H1 (cell line): ENCODE data around the gene ADAMTS3. TPM values are rescaled to one million over a fixed set of nuclear protein-coding genes. Genes with fewer than 3 reads are reported as not detected.

ENCODE experiments used
- CEBPB ChIP-seq: IDR thresholded peaks from 2 replicates; pipeline ENCODE4 v1.6.1; 2012; ENCODE audit warnings: low read depth, low read length
- CHD1 ChIP-seq: IDR thresholded peaks from 2 replicates; pipeline ENCODE4 v1.6.1; 2012; ENCODE audit warnings: low read depth, low read length, improper control_type of control experiment
- CHD7 ChIP-seq: fragments of 300-600 bp; sonication (generic); IDR thresholded peaks from 2 replicates; pipeline ENCODE4 v1.7.1; 2012; ENCODE audit warnings: low read length, moderate library complexity, mild to moderate bottlenecking, inconsistent platforms; ENCODE audit not compliant: insufficient replicate concordance
- CREB1 ChIP-seq: IDR thresholded peaks from 2 replicates; pipeline ENCODE4 v1.6.1; 2012; ENCODE audit warnings: inconsistent platforms
- GABPA ChIP-seq: IDR thresholded peaks from 2 replicates; pipeline ENCODE4 v1.6.1; 2011; ENCODE audit warnings: mild to moderate bottlenecking, low read length, moderate library complexity, borderline replicate concordance; ENCODE audit not compliant: insufficient read depth
- HDAC2 ChIP-seq, 2 experiments: fragments of 300-600 bp in 1 of 2; sonication (generic) in 1 of 2; IDR thresholded peaks; 2 replicates each; pipeline ENCODE4 v1.6.1; 2011 to 2012; ENCODE audit warnings: low read depth in 2 of 2, low read length in 2 of 2, mild to moderate bottlenecking in 2 of 2, moderate library complexity in 2 of 2, borderline replicate concordance in 1 of 2, inconsistent platforms in 1 of 2
- JUN ChIP-seq: IDR thresholded peaks from 2 replicates; pipeline ENCODE4 v1.6.1; 2011; ENCODE audit warnings: low read depth, mild to moderate bottlenecking, improper control_type of control experiment, low read length
- KDM4A ChIP-seq: IDR thresholded peaks from one replicate; pipeline ENCODE4 v1.7.1; 2012; ENCODE audit warnings: low read depth, mild to moderate bottlenecking, moderate library complexity, low read length, inconsistent platforms; ENCODE audit not compliant: severe bottlenecking
- POLR2AphosphoS5 ChIP-seq: IDR thresholded peaks from 2 replicates; pipeline ENCODE4 v1.6.1; 2011; ENCODE audit warnings: low read depth, low read length
- SIRT6 ChIP-seq: IDR thresholded peaks from one replicate; pipeline ENCODE4 v1.7.1; 2012; ENCODE audit warnings: low read length, inconsistent platforms
- TAF7 ChIP-seq: optimal IDR thresholded peaks from 2 replicates; pipeline ENCODE3; 2011; ENCODE audit warnings: low read depth, mild to moderate bottlenecking, inconsistent platforms, low read length, moderate library complexity, borderline replicate concordance
- TBP ChIP-seq: IDR thresholded peaks from 2 replicates; pipeline ENCODE4 v1.6.1; 2011; ENCODE audit warnings: low read depth, low read length, improper control_type of control experiment
- polyA plus RNA-seq, 7 experiments: library from polyadenylated mRNA; depleted of rRNA in 3 of 7; stranded (reverse) in 5 of 7; unstranded in 2 of 7; fragments of >200 nt in 5 of 7; fragments of 200-250 nt in 2 of 7; gene quantifications; 1 replicate in 5 of 7; 2 replicates in 1 of 7; 4 replicates in 1 of 7; pipeline versions ENCODE4 v1.2.1 to v1.2.3, GENCODE V29; 2011 to 2013; ENCODE audit warnings: missing spikeins in 2 of 7, mixed read lengths in 2 of 7
- total RNA-seq: library from RNA; stranded (reverse); fragmentation: NEBNext Ultra II Directional; extraction: Animal tissue kit (Norgen Biotek cat#: 25700); gene quantifications from 2 replicates; pipeline ENCODE4 v1.2.1, GENCODE V29; 2021

ADAMTS3 gene
- total and polyA plus RNA-seq, 2 of the 8 experiments (the other 6 are each of a cell fraction or from before 2014, with no cell fraction given), result 1.3 to 3.4 TPM

- TF ChIP-seq CHD7 (no peak), TAF7 (no peak), HDAC2 (IDR thresholded peaks at IDR 0.05; ENCODE audit: borderline replicate concordance in 1 of 2, low read depth in 2 of 2, low read length in 2 of 2) (no peak), JUN (no peak), CHD1 (no peak), SIRT6 (no peak), POLR2AphosphoS5 (no peak), KDM4A (no peak), TBP (no peak), CEBPB (no peak), CREB1 (no peak), GABPA (no peak)
Observed at GRCh38 chr4:72255269-72255668, 313.8 kb downstream of the ADAMTS3 start (continued).
